HL-60 (cell line): ENCODE data around the gene TBC1D24.

ENCODE experiments used
- CTCF ChIP-seq: IDR thresholded peaks from one replicate; pipeline ENCODE4 v1.5.1; 2011; ENCODE audit warnings: low read length, control low read depth, inconsistent platforms; ENCODE audit not compliant: insufficient read depth
- GABPA ChIP-seq: IDR thresholded peaks from 2 replicates; pipeline ENCODE4 v1.6.1; 2012; ENCODE audit warnings: low read depth
- POLR2AphosphoS5 ChIP-seq: IDR thresholded peaks from 2 replicates; pipeline ENCODE4 v1.6.1; 2012; ENCODE audit warnings: low read depth

GRCh38 chr16:2518823-2519710, 44.1 kb downstream of the TBC1D24 start:
- TF ChIP-seq CTCF (no peak), POLR2AphosphoS5 (no peak), GABPA (no peak)
